MM.1S (cell line): ENCODE data around the gene MSL1.

Experiments
- DNase-seq: peaks from one replicate; pipeline ENCODE4 v3.0.0-alpha.2; 2015
- H2AFZ ChIP-seq: fragments of 300-600 bp; sonication (generic); 2 replicates; pipeline ENCODE4 v1.6.0; 2016; ENCODE audit warnings: antibody characterized with exemption, low read length
- H3F3A ChIP-seq: fragments of 300-600 bp; sonication (generic); 2 replicates; pipeline ENCODE4 v1.6.1; 2016; ENCODE audit warnings: mild to moderate bottlenecking, antibody characterized with exemption, low read length, moderate library complexity, mixed read lengths; ENCODE audit not compliant: insufficient read depth
- H3K27ac ChIP-seq: fragments of 300-600 bp; sonication (generic); 2 replicates; pipeline ENCODE4 v1.5.1; 2016; ENCODE audit warnings: mild to moderate bottlenecking, low read length
- H3K27me3 ChIP-seq: fragments of 300-600 bp; sonication (generic); replicated peaks from 2 replicates; pipeline ENCODE4 v1.6.0; 2016; ENCODE audit warnings: low read length; ENCODE audit not compliant: insufficient read depth
- H3K36me3 ChIP-seq: fragments of 300-600 bp; sonication (generic); replicated peaks from 2 replicates; pipeline ENCODE4 v1.6.1; 2016; ENCODE audit warnings: mild to moderate bottlenecking, low read length, mixed read lengths; ENCODE audit not compliant: insufficient read depth
- H3K4me1 ChIP-seq: fragments of 300-600 bp; sonication (generic); 2 replicates; pipeline ENCODE4 v1.6.1; 2016; ENCODE audit warnings: low read length, mixed read lengths
- H3K4me2 ChIP-seq: fragments of 300-600 bp; sonication (generic); 2 replicates; pipeline ENCODE4 v1.6.0; 2016; ENCODE audit warnings: low read depth, low read length
- H3K4me3 ChIP-seq: fragments of 300-600 bp; sonication (generic); 2 replicates; pipeline ENCODE4 v1.5.1; 2016; ENCODE audit warnings: low read length, mixed read lengths
- H3K79me2 ChIP-seq: fragments of 300-600 bp; sonication (generic); 2 replicates; pipeline ENCODE4 v1.6.1; 2016; ENCODE audit warnings: mixed run types, low read length, mixed read lengths
- H3K9ac ChIP-seq: fragments of 300-600 bp; sonication (generic); 2 replicates; pipeline ENCODE4 v1.6.1; 2016; ENCODE audit warnings: low read length, mixed read lengths
- H3K9me2 ChIP-seq: fragments of 300-600 bp; sonication (generic); replicated peaks from 2 replicates; pipeline ENCODE4 v1.6.1; 2016; ENCODE audit warnings: mild to moderate bottlenecking, low read length, mixed read lengths; ENCODE audit not compliant: insufficient read depth
- H3K9me3 ChIP-seq: fragments of 300-600 bp; sonication (generic); replicated peaks from 2 replicates; pipeline ENCODE4 v1.6.1; 2016; ENCODE audit warnings: mild to moderate bottlenecking, low read length, mixed read lengths; ENCODE audit not compliant: insufficient read depth
- H4K20me1 ChIP-seq: fragments of 300-600 bp; sonication (generic); 2 replicates; pipeline ENCODE4 v1.6.1; 2016; ENCODE audit warnings: mild to moderate bottlenecking, low read length, moderate library complexity, mixed read lengths; ENCODE audit not compliant: insufficient read depth
- CTCF ChIP-seq: fragments of 300-600 bp; sonication (generic); IDR thresholded peaks from 2 replicates; pipeline ENCODE4 v1.5.1; 2016; ENCODE audit warnings: antibody characterized with exemption, low read length, mixed read lengths
- EZH2 ChIP-seq: fragments of 300-600 bp; sonication (generic); optimal IDR thresholded peaks from 2 replicates; pipeline ENCODE3; 2017; ENCODE audit warnings: low read depth, mild to moderate bottlenecking, antibody characterized with exemption, low read length, mixed read lengths
- EZH2phosphoT487 ChIP-seq: fragments of 300-600 bp; sonication (generic); IDR thresholded peaks from 2 replicates; pipeline ENCODE4 v1.6.1; 2018; ENCODE audit warnings: antibody characterized with exemption, low read length

MSL1 gene

GRCh38 chr17:40100419-40100668, 21.4 kb upstream of the MSL1 start, which contains the start of gene NR1D1:
Gene NR1D1 (minus strand): TSS chr17:40100589. CDS start chr17:40100094, 495 bp downstream.
- no peaks in the 10 kb centered on the region for H3K36me3 ChIP-seq
- H3K9me3 ChIP-seq = no peaks in the 10 kb centered on the region
- peaks cover 66% of the 10 kb centered on the region for H3F3A ChIP-seq
- no peaks in the 10 kb centered on the region for H4K20me1 ChIP-seq
- H3K4me2 ChIP-seq = peak within 1 kb of the TSS; percentile 99
- H3K4me1 ChIP-seq = peaks cover 68% of the 10 kb centered on the region
- peak within 1 kb of the TSS; percentile 81 for H3K9ac ChIP-seq
- H3K27me3 ChIP-seq = no peaks in the 10 kb centered on the region
- no peak for DNase-seq
- H3K79me2 ChIP-seq = peaks cover 33% of the 10 kb centered on the region
- no peaks in the 10 kb centered on the region for H3K9me2 ChIP-seq
- peak within 1 kb of the TSS; percentile 67 for H2AFZ ChIP-seq
- H3K27ac ChIP-seq = peak within 1 kb of the TSS; percentile 78
- H3K4me3 ChIP-seq = peak within 1 kb of the TSS; percentile 92
- TF ChIP-seq EZH2 (no peak), EZH2phosphoT487 (no peak)

- H4K20me1 ChIP-seq = no peaks in the 10 kb centered on the region
- H3K4me2 ChIP-seq = peak overlapping the region; percentile 99
- H3K27me3 ChIP-seq = no peaks in the 10 kb centered on the region
- DNase-seq = peak; percentile 97
- H3F3A ChIP-seq = peaks cover 61% of the 10 kb centered on the region
- peaks cover 68% of the 10 kb centered on the region for H3K4me1 ChIP-seq
- peak overlapping the region; percentile 78 for H3K27ac ChIP-seq
- no peaks in the 10 kb centered on the region for H3K36me3 ChIP-seq
- H3K9ac ChIP-seq = peak overlapping the region; percentile 81
- H3K4me3 ChIP-seq = peak overlapping the region; percentile 92
- TF ChIP-seq CTCF = no peak
- no peak for TF ChIP-seq EZH2phosphoT487
- TF ChIP-seq EZH2 = no peak
- peak overlapping the region; percentile 67 for H2AFZ ChIP-seq
- peaks cover 31% of the 10 kb centered on the region for H3K79me2 ChIP-seq
- H3K9me2 ChIP-seq = no peaks in the 10 kb centered on the region
- H3K9me3 ChIP-seq = no peaks in the 10 kb centered on the region
These were observed 21.0 kb upstream of the MSL1 start for GRCh38 chr17:40100669-40101366.

- H3K9me2 ChIP-seq = no peaks in the 10 kb centered on the region
- peaks cover 63% of the 10 kb centered on the region for H3K4me1 ChIP-seq
- no peak overlapping the region for H2AFZ ChIP-seq
- no peak for TF ChIP-seq EZH2
- no peak for TF ChIP-seq EZH2phosphoT487
- no peak for TF ChIP-seq CTCF
- DNase-seq = no peak
- H4K20me1 ChIP-seq = no peaks in the 10 kb centered on the region
- H3K9me3 ChIP-seq = no peaks in the 10 kb centered on the region
- no peaks in the 10 kb centered on the region for H3K36me3 ChIP-seq
- H3F3A ChIP-seq = peaks cover 56% of the 10 kb centered on the region
- peak overlapping the region; percentile 78; the same call in 1 of the 2 replicates for H3K27ac ChIP-seq
- no peaks in the 10 kb centered on the region for H3K27me3 ChIP-seq
- H3K79me2 ChIP-seq = peaks cover 31% of the 10 kb centered on the region
- peak overlapping the region; percentile 81; the same call in 1 of the 2 replicates for H3K9ac ChIP-seq
- H3K4me3 ChIP-seq = peak overlapping the region; percentile 92
- H3K4me2 ChIP-seq = peak overlapping the region; percentile 99
These were observed 20.2 kb upstream of the MSL1 start for GRCh38 chr17:40101367-40102210.
